HepG2 (cell line): ENCODE data around the gene TTLL11. TPM values are rescaled to one million over a fixed set of nuclear protein-coding genes. Genes with fewer than 3 reads are reported as not detected.

Experiments used
- CBX5 ChIP-seq: sonication (generic); formaldehyde crosslinking; IDR thresholded peaks from 2 replicates; pipeline ENCODE4 v1.4.0; 2020; ENCODE audit warnings: missing genetic modification reagents, borderline replicate concordance
- DRAP1 ChIP-seq: IDR thresholded peaks from 2 replicates; pipeline ENCODE4 v1.6.1; 2016; ENCODE audit warnings: missing genetic modification reagents, missing compliant biosample characterization
- KDM2A ChIP-seq: sonication (generic); formaldehyde crosslinking; IDR thresholded peaks from 2 replicates; pipeline ENCODE4 v1.4.0; 2020; ENCODE audit warnings: low read depth, missing genetic modification reagents, borderline replicate concordance
- MAF1 ChIP-seq: sonication (generic); formaldehyde crosslinking; IDR thresholded peaks from 2 replicates; pipeline ENCODE4 v1.5.0; 2020; ENCODE audit warnings: missing genetic modification reagents, borderline replicate concordance
- RBM39 ChIP-seq: fragments of 200-400 bp; formaldehyde crosslinking; IDR thresholded peaks from one replicate; pipeline ENCODE4 v1.6.1; 2018; ENCODE audit warnings: antibody characterized with exemption, mild to moderate bottlenecking, low read depth, low read length; ENCODE audit not compliant: poor library complexity, severe bottlenecking
- REL ChIP-seq: sonication (generic); formaldehyde crosslinking; conservative IDR thresholded peaks from 2 replicates; pipeline ENCODE4 v1.8.0; 2022; ENCODE audit warnings: mild to moderate bottlenecking, missing genetic modification reagents, moderate library complexity
- polyA plus RNA-seq, 8 experiments: library from polyadenylated mRNA; depleted of rRNA in 3 of 8; stranded (reverse) in 7 of 8; unstranded in 1 of 8; fragments of >200 nt; fragmentation: Illumina TruSeq in 4 of 8; extraction: Trizol in 4 of 8; gene quantifications; 2 replicates each; pipeline versions ENCODE4 v1.2.1 to v1.2.3, GENCODE V29; 2011 to 2016; ENCODE audit warnings: low read depth in 4 of 8, missing spikeins in 1 of 8, mixed read lengths in 1 of 8; ENCODE audit not compliant: insufficient read depth in 1 of 8
- total RNA-seq, 5 experiments: library from RNA; depleted of rRNA; stranded (reverse); fragments of >200 nt; fragmentation: Illumina TruSeq; extraction: Trizol; gene quantifications; 2 replicates each; pipeline ENCODE4 v1.2.3, GENCODE V29; 2016; ENCODE audit warnings: low read depth in 1 of 5
- TF ChIP-seq, protein P1 (sequence below), 2 experiments: fragments of 450-650 bp in 1 of 2; sonication (generic) in 1 of 2; formaldehyde crosslinking in 1 of 2; IDR thresholded peaks; 2 replicates each; pipeline versions ENCODE4 v1.6.1 to v1.8.0; 2016 to 2022; ENCODE audit warnings: antibody characterized with exemption in 1 of 2, mild to moderate bottlenecking in 1 of 2, missing genetic modification reagents in 1 of 2
- TF ChIP-seq, protein P2 (sequence below): sonication (generic); formaldehyde crosslinking; IDR thresholded peaks from 2 replicates; pipeline ENCODE4 v1.9.0; 2021; ENCODE audit warnings: missing genetic modification reagents, mild to moderate bottlenecking, borderline replicate concordance

Gene TTLL11
- total and polyA plus RNA-seq, 2 of the 13 experiments (the other 11 are each of a cell fraction or from before 2014, with no cell fraction given) = 4.5 to 5.2 TPM

GRCh38 chr9:121963528-121963995 is 129.5 kb downstream of the TTLL11 start (continued):
- TF ChIP-seq, protein P1, sequence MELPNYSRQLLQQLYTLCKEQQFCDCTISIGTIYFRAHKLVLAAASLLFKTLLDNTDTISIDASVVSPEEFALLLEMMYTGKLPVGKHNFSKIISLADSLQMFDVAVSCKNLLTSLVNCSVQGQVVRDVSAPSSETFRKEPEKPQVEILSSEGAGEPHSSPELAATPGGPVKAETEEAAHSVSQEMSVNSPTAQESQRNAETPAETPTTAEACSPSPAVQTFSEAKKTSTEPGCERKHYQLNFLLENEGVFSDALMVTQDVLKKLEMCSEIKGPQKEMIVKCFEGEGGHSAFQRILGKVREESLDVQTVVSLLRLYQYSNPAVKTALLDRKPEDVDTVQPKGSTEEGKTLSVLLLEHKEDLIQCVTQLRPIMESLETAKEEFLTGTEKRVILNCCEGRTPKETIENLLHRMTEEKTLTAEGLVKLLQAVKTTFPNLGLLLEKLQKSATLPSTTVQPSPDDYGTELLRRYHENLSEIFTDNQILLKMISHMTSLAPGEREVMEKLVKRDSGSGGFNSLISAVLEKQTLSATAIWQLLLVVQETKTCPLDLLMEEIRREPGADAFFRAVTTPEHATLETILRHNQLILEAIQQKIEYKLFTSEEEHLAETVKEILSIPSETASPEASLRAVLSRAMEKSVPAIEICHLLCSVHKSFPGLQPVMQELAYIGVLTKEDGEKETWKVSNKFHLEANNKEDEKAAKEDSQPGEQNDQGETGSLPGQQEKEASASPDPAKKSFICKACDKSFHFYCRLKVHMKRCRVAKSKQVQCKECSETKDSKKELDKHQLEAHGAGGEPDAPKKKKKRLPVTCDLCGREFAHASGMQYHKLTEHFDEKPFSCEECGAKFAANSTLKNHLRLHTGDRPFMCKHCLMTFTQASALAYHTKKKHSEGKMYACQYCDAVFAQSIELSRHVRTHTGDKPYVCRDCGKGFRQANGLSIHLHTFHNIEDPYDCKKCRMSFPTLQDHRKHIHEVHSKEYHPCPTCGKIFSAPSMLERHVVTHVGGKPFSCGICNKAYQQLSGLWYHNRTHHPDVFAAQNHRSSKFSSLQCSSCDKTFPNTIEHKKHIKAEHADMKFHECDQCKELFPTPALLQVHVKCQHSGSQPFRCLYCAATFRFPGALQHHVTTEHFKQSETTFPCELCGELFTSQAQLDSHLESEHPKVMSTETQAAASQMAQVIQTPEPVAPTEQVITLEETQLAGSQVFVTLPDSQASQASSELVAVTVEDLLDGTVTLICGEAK (IDR thresholded peaks at IDR 0.05) = no peak
- TF ChIP-seq, protein P1 (CRISPR knock-in tag; IDR thresholded peaks at IDR 0.05) = no peak
- TF ChIP-seq MAF1 (no peak), CBX5 (CRISPR knock-in tag) (no peak), RBM39 (no peak), DRAP1 (CRISPR knock-in tag) (no peak), REL (no peak), KDM2A (CRISPR knock-in tag) (no peak)
- TF ChIP-seq, protein P2, sequence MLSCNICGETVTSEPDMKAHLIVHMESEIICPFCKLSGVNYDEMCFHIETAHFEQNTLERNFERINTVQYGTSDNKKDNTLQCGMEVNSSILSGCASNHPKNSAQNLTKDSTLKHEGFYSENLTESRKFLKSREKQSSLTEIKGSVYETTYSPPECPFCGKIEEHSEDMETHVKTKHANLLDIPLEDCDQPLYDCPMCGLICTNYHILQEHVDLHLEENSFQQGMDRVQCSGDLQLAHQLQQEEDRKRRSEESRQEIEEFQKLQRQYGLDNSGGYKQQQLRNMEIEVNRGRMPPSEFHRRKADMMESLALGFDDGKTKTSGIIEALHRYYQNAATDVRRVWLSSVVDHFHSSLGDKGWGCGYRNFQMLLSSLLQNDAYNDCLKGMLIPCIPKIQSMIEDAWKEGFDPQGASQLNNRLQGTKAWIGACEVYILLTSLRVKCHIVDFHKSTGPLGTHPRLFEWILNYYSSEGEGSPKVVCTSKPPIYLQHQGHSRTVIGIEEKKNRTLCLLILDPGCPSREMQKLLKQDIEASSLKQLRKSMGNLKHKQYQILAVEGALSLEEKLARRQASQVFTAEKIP (CRISPR knock-in tag) = no peak
